Lower leg skin (tissue), 3 donors: ENCODE results near the gene ARHGEF33.

ENCODE experiments used
- POLR2A ChIP-seq, 2 donors: fragments of 450-650 bp; IDR thresholded peaks; one replicate each; pipeline ENCODE4 v1.6.1; 2016 to 2017; ENCODE audit warnings: antibody characterized with exemption in 2 of 2, mild to moderate bottlenecking in 1 of 2, moderate library complexity in 1 of 2
- TF ChIP-seq, protein P1 (sequence below), 3 donors: fragments of 450-650 bp; IDR thresholded peaks; one replicate each; pipeline ENCODE4 v1.5.1; 2016; ENCODE audit warnings: antibody characterized with exemption in 3 of 3, mild to moderate bottlenecking in 3 of 3, moderate library complexity in 2 of 3

DNA sequence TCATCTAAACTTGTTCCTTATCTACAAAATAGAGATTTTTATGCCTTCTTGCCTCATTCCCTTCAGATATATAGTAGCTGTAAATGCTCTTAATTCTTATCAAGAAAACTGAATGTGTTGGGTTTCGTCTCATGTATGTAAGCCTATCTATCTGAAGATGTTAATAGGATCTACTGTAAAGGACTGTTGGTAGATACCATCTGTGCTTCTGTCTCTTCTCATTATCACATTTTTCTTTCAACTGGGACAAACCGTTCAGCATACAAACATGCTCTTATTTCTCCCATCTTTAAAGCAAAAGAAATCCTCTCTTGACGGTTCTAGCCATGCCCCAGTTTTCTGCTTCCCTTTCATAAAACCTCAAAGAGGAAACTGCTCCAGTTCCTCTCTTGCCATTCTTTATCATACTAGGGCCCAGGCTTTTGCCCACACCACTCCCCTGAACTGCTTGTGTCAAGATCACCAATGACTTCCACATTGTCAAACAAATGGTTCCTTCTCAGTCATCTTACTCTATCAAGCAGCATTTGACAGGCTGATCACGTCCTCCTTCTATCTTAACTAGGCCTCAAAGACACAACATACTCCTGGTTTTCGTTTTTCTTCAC, 88.7 kb downstream of the ARHGEF33 start:
- TF ChIP-seq POLR2A (IDR thresholded peaks at IDR 0.05) = no peak
- TF ChIP-seq, protein P1, sequence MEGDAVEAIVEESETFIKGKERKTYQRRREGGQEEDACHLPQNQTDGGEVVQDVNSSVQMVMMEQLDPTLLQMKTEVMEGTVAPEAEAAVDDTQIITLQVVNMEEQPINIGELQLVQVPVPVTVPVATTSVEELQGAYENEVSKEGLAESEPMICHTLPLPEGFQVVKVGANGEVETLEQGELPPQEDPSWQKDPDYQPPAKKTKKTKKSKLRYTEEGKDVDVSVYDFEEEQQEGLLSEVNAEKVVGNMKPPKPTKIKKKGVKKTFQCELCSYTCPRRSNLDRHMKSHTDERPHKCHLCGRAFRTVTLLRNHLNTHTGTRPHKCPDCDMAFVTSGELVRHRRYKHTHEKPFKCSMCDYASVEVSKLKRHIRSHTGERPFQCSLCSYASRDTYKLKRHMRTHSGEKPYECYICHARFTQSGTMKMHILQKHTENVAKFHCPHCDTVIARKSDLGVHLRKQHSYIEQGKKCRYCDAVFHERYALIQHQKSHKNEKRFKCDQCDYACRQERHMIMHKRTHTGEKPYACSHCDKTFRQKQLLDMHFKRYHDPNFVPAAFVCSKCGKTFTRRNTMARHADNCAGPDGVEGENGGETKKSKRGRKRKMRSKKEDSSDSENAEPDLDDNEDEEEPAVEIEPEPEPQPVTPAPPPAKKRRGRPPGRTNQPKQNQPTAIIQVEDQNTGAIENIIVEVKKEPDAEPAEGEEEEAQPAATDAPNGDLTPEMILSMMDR (IDR thresholded peaks at IDR 0.05) = no peak
